ENCODE measurements around the gene ZNRF1.

Gene ZNRF1

GRCh38 chr16:75027520-75028300 lies 28.9 kb downstream of the ZNRF1 start:
- DNase-seq, result no peak

DNA sequence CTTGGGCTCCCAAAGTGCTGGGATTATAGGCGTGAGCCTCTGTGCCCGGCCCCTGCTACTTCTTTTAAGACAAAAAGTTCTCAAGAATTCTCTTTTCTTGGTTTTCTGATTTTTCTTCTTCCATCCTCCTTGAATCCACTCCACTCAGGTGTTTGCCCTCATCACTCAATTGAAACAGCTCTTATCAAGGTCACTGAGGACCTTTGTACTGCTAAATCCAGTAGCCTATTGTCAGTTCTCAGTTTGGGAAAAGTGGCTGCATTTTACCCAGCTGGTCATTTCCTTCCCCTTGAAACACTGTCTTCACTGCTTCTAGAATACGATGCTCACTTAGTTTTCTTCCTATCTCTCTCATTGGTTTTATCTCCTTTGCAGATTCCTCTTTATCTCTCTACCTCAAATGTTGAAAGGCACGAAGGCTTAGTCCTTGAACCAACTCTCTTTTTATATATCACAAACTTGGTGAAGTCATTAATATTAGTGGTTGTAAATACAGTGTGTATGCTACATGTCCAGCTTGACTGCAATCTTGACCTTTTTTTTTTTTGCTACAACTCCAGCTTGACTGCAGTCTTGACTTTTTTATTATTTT lies 29.8 kb downstream of the ZNRF1 start:
- no peak for DNase-seq

DNA sequence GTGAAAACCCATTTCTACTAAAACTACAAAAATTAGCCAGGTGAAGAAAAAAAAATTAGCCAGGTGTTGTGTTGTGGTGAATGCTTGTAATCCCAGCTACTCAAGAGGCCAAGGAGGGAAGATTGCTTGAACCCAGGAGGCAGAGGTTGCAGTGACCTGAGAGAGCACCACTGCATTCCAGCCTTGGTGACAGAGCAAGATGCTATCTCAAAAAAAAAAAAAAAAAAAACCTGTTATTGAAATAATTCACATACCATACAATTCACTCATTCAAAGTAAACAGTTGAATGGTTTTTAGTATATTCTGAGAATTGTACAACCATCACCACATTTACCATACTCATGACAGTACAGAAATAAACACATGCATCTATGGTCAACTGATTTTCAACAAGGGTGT lies 31.0 kb downstream of the ZNRF1 start:
- peak; percentile 75 for DNase-seq

- no peak for DNase-seq
Observed at GRCh38 chr16:75032655-75033054, 33.8 kb downstream of the ZNRF1 start.

- no peak for DNase-seq
Observed at GRCh38 chr16:75035410-75035968, 36.7 kb downstream of the ZNRF1 start.

DNA sequence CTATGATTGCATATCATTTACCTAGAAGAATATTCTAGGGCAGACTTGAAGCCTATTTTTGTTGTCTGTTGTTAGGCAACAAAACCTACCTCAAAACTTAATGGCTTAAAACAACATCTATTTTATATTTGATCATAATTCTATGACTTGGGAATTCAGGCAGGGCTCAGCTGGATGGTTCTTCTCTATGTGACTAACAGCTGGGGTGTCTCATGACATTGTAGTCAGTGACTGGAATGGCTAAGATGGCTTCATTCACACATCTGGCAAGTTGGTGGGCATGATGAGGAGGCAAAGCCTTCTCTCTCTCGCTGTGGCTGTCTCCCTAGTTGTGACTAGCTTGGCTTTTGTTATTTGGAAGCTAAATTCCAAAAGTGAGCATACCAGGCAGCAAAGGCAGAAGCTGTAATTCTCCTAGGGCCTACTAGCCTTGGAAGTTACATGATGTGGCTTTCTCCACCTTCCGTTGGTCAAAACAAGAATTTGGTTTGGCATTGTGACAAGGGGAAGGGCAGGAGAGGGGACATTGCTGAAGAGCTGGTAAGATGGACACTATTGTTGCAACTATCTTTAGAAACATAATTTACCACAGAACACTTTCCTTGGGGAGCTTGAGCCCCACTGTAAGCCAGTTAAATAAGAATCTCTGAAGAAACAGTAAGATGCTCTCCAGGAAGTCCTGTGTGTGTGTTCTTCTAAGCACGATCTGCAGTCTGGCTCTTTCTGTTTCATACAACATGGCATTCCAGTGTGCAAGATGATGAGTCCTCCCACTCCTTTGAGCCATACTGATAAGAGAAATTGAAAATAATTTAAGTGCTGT lies 39.4 kb downstream of the ZNRF1 start:
- no peak for DNase-seq

DNA sequence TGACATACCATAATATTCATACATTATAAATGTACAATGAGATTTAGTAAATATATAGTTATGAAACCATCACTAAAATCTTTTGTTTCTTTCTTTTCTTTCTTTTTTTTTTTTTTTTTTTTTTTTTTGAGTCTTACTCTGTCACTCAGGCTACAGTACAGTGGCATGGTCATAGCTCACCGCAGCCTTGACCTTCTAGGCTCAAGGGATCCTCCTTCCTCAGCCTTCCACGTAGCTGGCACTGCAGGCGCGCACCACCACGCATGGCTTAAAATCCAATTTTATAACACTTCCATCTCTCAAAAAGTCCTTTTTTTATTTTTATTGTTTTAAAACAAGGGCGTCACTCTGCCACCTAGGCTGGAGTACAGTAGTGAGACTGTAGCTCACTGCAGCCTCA lies 41.1 kb downstream of the ZNRF1 start:
- DNase-seq, result no peak

DNA sequence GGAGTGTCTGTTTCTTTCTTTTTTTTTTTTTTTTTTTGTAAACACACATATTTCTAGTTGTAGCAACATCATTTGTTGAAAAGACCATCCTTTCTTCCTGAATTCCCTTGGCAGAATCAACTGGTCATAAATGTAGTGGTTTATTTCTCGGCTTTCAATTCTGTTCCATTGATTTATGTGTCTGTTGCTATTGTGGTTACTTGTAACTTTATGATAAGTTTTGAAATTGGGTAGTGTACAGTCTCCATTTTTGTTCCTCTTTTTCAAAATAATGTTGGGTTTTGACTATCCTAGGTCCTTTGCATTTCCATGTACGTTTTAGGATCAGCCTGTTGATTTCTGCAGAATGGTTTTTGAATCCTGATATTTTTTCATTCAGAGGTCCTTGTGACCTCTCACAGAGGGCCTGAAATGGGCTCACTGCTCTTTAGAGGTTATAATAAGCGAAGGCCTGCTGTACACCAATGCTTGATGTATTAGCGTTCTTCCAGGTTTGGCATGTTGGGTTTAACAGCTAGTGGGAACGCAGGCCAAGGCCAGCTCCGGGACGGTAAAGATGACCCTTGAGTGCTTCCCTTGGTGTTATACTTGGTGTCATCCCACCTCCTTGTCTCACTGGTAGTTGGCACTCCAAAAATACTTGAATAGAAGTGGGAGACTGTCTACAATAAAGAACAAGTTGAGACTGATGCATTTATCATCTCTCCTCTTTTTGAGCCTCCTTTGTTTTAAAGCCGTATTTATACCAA lies 43.8 kb downstream of the ZNRF1 start:
- no peak for DNase-seq

GRCh38 chr16:75043175-75043895 lies 44.5 kb downstream of the ZNRF1 start:
- DNase-seq, result no peak

DNA sequence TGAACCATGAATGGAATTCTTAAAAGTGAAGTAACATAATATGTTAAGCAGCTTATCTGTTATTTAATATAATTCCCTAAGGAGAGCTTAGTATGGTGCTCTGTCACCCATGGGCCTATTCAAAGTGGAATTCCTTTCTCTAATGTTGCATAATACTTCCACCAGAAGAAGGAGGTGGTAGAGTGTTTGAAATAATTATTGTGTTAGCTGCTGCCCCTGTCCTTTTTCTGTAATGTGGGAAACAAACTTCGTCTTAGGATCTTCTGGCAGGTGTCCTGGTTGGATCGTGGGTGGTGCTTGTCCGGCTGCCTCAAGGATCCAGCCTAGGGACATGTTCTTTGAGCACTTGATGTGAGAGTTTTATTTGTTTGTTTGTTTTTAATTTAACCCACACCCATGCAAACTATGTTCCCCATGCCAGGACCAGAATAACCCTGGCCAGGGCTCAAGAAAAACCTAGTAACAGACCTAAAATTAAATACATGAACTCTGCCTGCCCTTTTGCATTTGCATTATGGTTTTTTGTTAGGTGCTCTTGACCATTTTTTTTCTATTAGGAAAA lies 46.1 kb downstream of the ZNRF1 start:
- peak; percentile 8 for DNase-seq

DNA sequence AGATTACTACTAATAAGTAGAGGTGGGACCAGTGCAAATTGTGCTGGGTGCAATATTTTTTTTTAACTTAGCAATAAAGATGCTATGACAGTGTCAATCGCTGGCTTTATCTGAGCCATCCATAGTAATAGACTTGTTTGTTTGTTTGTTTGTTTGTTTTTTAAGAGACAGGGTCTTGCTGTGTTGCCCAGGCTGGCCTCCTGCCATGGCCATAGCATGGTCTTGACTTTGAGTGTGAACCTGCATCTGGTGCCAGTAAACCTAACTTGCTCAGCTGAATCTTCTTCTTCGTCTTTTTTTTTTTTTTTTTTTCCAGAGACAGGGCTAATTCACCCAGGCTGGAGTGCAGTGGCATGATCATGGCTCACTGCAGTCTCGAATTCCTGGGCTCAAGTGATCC lies 46.6 kb downstream of the ZNRF1 start:
- DNase-seq, result no peak

DNA sequence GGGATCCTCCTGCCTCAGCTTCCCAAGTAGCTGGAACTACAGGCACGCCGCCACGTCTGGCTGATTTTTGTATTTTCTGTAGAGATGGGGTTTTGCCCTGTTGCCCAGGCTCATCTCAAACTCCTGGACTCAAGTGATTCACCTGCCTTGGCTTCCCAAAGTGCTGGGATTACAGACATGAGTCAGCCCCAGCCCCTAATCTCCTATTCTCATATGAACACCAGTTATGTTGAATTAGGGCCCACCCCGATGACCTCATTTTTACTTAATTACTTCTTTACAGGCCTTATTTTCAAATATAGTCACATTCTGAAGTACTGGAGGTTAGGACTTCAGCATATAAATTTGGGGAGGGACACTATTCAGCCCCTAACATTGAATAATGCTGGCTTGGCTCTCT lies 49.2 kb downstream of the ZNRF1 start:
- no peak for DNase-seq

DNA sequence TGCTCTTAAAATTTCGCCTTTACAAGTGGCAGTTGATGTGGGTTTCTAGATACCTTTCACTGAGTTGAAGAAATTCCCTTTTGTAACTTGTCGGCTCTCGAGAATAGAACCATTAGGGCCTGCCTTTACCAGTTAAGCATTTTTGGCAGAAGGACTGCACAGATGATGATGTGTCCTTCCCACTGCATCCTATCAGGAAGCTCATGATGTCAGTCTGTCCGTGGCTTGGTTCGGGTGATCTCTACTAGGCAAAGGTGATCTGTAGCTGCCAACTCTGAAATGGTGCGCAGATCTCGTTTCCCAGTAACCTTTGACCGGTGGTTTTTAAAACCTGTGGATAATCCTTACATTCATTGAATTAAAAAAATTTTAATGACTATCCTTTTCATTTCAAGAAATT lies 49.7 kb downstream of the ZNRF1 start:
- DNase-seq, result no peak

- DNase-seq, result no peak
Observed at GRCh38 chr16:75052481-75053202, 53.8 kb downstream of the ZNRF1 start.

DNA sequence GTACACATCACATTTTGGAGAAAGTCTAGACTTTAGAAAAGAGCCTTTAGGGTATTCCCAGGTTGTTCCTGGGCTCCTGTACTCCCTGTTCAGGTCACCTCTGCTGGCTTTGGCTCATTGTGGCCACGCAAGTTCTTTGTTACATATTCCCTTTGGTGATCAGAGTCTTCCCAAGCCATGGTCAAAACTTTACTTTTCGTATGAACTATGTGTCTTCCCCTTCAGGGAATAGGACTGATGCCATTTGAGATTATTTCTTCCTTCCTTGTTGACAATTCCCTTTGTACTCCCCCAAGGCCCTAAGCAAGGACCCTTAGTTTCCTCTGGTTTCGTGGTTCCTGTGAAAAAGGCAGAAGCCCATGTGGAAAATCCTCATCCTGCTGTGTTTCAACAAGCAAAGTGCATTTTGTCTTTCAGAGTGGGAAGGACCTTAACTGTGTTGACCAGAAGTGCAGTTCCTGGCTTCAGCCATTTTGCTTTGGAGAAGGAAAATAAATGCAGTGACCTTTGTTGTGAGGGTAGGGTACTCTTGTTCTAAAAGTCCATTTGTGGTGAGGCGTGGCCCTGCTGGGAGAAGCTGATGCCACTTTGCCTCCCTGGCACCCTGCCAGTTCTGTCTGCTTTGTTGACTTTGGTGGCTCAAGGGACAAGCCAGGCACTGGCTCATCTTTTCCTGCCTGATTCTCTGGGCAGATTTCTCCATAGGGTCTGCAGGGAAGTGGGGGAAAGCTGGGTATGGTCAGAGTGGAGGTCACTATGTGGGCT lies 55.1 kb downstream of the ZNRF1 start:
- DNase-seq, result no peak

GRCh38 chr16:75054556-75054947 lies 55.7 kb downstream of the ZNRF1 start:
- DNase-seq, result no peak

GRCh38 chr16:75058806-75059205 lies 60.0 kb downstream of the ZNRF1 start:
- DNase-seq, result no peak

DNA sequence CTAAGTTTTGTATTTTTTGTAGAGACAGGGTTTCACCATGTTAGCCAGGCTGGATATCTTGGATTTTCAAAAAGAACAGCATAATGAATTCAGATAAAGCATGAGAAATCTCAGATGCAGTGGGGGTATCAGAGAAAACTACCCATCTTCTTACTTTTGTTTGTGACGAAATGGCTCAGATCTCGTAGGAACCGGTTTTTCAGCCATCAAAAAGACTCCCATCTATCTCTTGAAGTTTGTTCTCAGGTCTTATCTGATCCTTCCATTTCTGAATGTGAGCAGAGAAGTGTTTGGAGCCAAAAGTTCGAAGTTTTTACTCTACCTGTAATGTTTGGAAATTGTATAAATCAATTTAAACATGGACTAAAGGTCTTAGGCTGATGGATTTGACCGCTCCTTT lies 60.6 kb downstream of the ZNRF1 start:
- no peak for DNase-seq

GRCh38 chr16:75060723-75061122 lies 61.9 kb downstream of the ZNRF1 start:
- no peak for DNase-seq

DNA sequence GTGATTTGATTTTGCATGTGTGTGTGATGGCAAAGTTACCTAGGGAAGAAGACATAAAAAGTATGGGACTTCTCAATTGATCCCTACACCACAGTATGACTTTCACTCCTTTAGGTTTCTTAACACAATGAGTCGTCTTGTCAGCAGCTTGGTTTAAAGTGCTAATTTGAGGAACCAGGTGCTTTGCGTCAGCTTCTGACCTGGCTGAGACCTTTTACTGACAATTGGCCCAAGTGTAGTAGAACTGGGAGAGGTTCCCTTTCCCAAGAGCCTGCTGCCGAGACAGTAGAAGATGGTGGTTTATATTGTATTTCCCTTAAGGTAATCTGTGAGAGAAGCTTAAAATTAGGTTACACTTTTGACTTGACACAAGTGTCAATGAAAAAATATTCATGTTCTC lies 62.8 kb downstream of the ZNRF1 start:
- DNase-seq, result no peak
